ENCODE results near the gene SHISA5.

DNA sequence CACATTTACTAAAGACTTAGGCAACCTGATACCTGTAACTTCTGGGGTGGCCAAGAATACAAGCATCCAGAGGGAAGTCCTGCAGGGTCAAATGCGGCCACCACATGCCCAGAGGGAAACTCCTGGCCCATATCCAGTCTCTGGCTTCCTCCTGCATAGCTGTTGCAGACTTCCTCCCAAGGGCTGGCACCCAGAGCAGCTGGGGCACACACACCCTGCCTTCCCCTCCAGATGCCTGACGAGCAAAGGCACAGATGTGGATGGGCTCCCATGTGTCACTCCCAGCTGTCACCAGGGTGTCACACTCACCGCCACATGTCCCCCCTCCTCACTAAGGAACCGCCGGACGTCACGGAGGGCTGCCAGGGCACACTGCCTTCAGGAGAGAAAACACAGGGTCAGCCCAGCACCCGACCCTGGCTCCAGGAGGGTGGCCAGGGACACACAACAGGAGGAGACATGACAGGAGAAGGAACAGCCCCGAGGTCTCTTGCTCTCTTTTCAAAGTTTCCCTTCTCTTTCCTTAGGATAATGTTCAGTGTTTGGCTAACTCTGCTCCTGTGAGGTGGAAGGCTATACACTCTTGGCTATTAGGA, 39.4 kb upstream of the SHISA5 start:
- TF ChIP-seq CTCF (conservative IDR thresholded peaks at IDR 0.05; ENCODE audit: low read depth, low read length) (no peak), POLR2A (IDR thresholded peaks at IDR 0.05; ENCODE audit: low read depth, low read length) (no peak), RCOR1 (IDR thresholded peaks at IDR 0.05; ENCODE audit: insufficient replicate concordance, low read length) (no peak), SMC3 (IDR thresholded peaks at IDR 0.05; ENCODE audit: low read depth, low read length) (no peak), CHD1 (IDR thresholded peaks at IDR 0.05; ENCODE audit: low read depth, low read length) (no peak)
- TF ChIP-seq, protein P1, sequence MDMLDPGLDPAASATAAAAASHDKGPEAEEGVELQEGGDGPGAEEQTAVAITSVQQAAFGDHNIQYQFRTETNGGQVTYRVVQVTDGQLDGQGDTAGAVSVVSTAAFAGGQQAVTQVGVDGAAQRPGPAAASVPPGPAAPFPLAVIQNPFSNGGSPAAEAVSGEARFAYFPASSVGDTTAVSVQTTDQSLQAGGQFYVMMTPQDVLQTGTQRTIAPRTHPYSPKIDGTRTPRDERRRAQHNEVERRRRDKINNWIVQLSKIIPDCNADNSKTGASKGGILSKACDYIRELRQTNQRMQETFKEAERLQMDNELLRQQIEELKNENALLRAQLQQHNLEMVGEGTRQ (IDR thresholded peaks at IDR 0.05; ENCODE audit: low read depth, low read length) = no peak
